GM12891 (cell line): Measurements from ENCODE around the gene TWSG1.

Experiments
- DNase-seq: peaks from one replicate; pipeline ENCODE4 v3.0.0; 2011; ENCODE audit warnings: low spot score; ENCODE audit not compliant: insufficient read length
- FAIRE-seq: peaks from 2 replicates; lab custom pipeline; 2011; peaks lifted over from hg19 to GRCh38; lab: Jason Lieb, UNC
- PAX5 ChIP-seq: IDR thresholded peaks from 2 replicates; pipeline ENCODE4 v1.6.1; 2011; ENCODE audit warnings: low read length, moderate library complexity, mild to moderate bottlenecking; ENCODE audit not compliant: insufficient read depth, severe bottlenecking
- POLR2A ChIP-seq: IDR thresholded peaks from 2 replicates; pipeline ENCODE4 v1.6.1; 2011; ENCODE audit warnings: low read depth, low read length, control low read depth
- POLR2AphosphoS5 ChIP-seq: IDR thresholded peaks from 2 replicates; pipeline ENCODE4 v1.6.1; 2011; ENCODE audit warnings: low read depth, low read length, control low read depth
- POU2F2 ChIP-seq: IDR thresholded peaks from 2 replicates; pipeline ENCODE4 v1.6.1; 2011; ENCODE audit warnings: low read depth, mild to moderate bottlenecking, control low read depth, low read length, moderate library complexity
- SPI1 ChIP-seq: IDR thresholded peaks from 2 replicates; pipeline ENCODE4 v1.6.1; 2011; ENCODE audit warnings: low read depth, low read length, control low read depth
- TAF1 ChIP-seq: IDR thresholded peaks from 2 replicates; pipeline ENCODE4 v1.6.1; 2011; ENCODE audit warnings: low read depth, low read length, control low read depth

TWSG1 gene

DNA sequence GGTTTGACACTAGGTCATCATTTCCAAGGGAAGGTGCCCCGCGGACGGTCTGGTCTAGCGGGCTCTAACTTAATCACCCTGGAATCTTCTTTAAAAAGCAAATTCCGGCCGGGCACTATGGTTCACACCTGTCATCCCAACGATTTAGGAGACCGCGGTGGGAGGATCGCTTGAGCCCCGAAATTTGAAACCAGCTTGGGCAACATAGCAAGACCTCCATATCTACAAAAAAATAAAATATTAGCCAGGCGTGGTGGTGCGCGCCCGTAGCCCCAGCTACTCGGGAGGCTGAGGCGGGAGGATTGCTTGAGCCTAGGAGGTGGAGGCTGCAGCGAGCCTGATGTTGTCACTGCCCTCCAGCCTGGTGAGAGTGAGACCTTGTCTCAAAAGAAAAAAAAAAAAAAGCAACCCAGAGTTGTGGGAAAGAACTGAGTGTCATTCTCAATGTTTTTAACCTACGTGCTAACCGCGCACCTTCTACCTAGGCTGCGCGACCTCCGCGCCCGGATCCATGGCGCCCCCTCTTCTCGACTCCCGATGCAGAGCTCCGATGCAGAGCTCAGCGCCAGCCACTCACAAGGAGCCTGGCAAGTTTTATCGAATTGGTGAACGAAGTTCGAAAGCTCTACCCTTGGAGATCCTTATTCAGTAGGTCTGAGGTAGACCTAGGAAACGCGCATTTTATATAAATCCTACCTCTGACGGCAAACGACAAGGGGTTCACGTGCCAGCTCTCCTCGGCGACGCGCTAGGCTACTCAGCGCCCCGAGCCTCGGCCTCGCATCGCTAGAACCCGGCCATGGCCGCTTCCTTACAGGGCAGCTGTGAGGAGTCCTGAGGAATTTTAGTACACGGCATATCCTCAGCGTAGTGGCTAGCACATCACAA is 888 bp upstream of the TWSG1 start:
- FAIRE-seq (no peak), DNase-seq (peak; percentile 27)
- TF ChIP-seq SPI1: no peak
- TF ChIP-seq TAF1: no peak
- no peak for TF ChIP-seq POU2F2
- TF ChIP-seq POLR2A: no peak
- no peak for TF ChIP-seq POLR2AphosphoS5
- TF ChIP-seq PAX5: no peak

- TF ChIP-seq SPI1: no peak
- 0 out of 2 replicates have a peak, but pooled peaks have one; percentile 38 for TF ChIP-seq TAF1
- no peak for TF ChIP-seq POLR2A
- no peak for TF ChIP-seq POU2F2
- TF ChIP-seq POLR2AphosphoS5: no peak
- peak; percentile 33 for TF ChIP-seq PAX5
- peak; percentile 29 for DNase-seq
- FAIRE-seq: peak; percentile 54
Observed at GRCh38 chr18:9334973-9335696, 562 bp downstream of the TWSG1 start.

DNA sequence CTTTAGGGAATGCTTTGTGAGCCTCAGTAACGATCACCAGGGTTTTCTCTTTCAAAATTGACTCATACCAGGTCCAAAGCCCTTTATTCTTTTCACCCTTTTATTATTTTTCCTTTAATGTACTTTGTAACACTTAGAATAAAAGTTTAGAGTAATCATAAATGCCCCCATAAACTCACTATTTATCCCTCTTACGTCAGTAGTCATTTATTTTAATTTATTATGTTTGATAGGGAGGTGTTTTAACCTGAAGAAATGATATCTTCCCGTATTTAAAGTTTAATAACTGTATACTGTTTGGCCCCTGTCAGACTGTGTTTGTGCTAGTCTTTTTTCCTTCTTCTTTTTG is 1.1 kb downstream of the TWSG1 start:
- TF ChIP-seq POLR2A (no peak), TAF1 (no peak), SPI1 (no peak), POU2F2 (no peak), PAX5 (no peak), POLR2AphosphoS5 (no peak)
- FAIRE-seq (no peak), DNase-seq (no peak)

DNA sequence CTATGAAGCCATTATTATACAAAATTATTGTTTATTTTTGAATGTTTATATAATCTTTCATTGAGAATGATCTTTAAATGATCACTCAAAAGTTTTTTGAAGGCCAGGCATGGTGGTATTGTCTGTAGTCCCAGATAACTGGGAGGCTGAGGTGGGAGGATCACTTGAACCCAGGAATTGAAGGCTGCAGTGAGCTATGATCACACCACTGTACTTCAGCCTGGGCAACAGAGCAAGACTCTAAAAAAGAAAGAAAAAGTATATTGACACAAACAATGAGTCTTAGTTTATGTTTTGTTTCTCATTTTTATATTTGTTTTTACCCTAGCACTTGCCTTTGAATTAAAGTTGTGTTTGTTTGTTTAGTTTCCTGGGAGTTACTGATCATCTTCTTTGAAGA is 2.3 kb downstream of the TWSG1 start:
- no peak for TF ChIP-seq POU2F2
- TF ChIP-seq SPI1: no peak
- TF ChIP-seq PAX5: no peak
- TF ChIP-seq POLR2A: no peak
- TF ChIP-seq TAF1: no peak
- no peak for TF ChIP-seq POLR2AphosphoS5
- FAIRE-seq (no peak), DNase-seq (no peak)

GRCh38 chr18:9337873-9338272 is 3.3 kb downstream of the TWSG1 start:
- peak; percentile 88 for FAIRE-seq
- DNase-seq: no peak
- TF ChIP-seq POLR2AphosphoS5 (no peak), PAX5 (no peak), POLR2A (no peak), TAF1 (no peak), POU2F2 (no peak), SPI1 (no peak)

GRCh38 chr18:9340472-9340871 is 5.9 kb downstream of the TWSG1 start:
- no peak for DNase-seq
- FAIRE-seq: no peak
- no peak for TF ChIP-seq PAX5
- TF ChIP-seq SPI1: no peak
- TF ChIP-seq POU2F2: peak; percentile 62; the same call in 1 of the 2 replicates

DNA sequence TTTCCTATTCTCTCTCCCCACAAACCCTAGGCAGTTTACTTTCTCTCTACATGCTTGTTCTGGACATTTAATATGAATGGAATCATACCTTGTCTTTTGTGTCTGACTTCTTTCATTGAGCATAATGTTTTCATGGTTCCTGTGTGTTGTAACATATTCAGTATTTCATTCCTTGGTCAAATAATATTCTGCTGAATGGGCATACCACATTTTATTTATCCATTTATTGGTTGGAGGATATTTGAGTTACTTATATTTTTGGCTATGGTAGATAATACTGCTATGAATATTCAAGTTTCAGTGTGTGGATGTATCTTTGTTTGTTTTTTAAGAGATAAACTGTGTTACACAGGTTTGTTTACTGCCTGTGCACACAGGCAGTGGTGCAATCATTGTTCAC is 9.0 kb downstream of the TWSG1 start:
- TF ChIP-seq POLR2AphosphoS5 (no peak), POLR2A (no peak), PAX5 (no peak), TAF1 (no peak), SPI1 (no peak), POU2F2 (no peak)
- no peak for DNase-seq
- peak; percentile 60 for FAIRE-seq

DNA sequence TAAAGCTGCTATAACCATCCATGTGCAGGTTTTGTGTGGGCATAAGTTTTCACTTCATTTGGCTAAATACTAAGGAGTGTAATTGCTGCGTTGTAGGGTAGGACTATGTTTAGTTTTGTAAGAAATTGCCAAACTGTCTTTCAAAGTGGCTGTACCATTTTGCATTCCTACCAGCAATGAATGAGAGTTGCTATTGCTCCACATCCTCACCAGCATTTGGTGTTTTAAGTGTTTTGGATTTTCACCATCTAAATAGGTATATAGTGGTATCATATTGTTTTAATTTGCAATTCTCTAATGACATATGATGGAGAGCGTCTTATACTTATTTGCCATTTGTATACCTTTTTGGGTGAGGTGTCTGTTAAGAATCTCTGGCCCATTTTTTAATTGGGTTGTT is 12.2 kb downstream of the TWSG1 start:
- TF ChIP-seq PAX5 (no peak), POLR2AphosphoS5 (no peak)
- DNase-seq: no peak
- no peak for FAIRE-seq

DNA sequence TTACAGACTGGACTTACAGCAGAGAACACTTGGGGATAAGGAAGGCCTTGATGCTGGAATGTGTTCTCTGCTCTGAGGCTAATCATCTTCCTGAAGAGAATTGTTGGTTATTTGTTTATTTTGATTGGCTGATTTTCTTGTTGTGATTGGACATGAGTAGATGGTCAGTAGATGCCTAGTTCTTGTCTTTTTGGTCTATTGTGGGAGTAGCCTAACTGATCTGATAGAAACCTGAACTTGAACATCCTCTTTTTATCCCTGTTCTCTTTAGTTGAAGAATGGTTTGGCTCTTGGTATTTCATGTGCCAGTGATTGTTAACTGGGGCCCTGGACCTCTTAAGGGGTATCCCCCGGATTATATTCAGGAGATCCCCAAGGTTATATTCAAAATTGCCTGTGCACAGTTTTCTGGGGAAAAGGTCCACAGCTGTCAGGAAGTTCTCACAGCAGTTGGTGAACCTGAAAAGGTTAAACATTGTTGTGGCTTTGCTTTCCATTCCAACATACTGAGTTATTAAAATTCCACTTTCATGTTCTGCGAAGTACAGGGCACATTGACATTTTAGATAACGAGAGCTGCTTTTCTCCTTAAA is 13.6 kb downstream of the TWSG1 start:
- TF ChIP-seq PAX5: no peak
- no peak for TF ChIP-seq SPI1
- TF ChIP-seq TAF1: no peak
- TF ChIP-seq POLR2AphosphoS5: no peak
- TF ChIP-seq POU2F2: no peak
- TF ChIP-seq POLR2A: no peak
- DNase-seq: no peak
- peak; percentile 63 for FAIRE-seq

DNA sequence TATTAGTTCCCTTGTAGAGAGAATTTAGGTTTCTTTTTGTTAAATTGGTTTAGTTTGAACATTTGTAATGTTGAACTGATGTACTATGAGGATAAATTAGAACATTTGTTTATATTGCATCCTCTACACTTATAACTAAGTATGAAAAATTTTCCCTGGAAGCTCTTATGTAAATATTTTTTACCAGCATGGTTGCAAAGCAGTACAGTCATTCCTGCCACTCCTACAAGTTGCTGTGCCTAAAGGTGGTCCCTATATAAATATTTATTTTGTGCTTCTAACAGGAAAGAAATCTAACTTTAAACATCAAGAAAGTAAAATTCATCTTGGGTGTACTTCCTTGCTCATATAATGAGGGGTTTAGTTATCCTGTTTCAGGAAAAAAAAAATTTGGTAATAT is 14.2 kb downstream of the TWSG1 start:
- FAIRE-seq: no peak
- TF ChIP-seq SPI1: no peak
- no peak for TF ChIP-seq POLR2AphosphoS5
- no peak for TF ChIP-seq POU2F2
- no peak for TF ChIP-seq TAF1
- TF ChIP-seq POLR2A: no peak
- TF ChIP-seq PAX5: no peak
- DNase-seq: no peak
